HepG2 (cell line): ENCODE measurements around the gene RBBP9. TPM values are rescaled to one million over a fixed set of nuclear protein-coding genes. Genes with fewer than 3 reads are reported as not detected.

Experiments used
- BATF2 ChIP-seq: sonication (generic); formaldehyde crosslinking; IDR thresholded peaks from 2 replicates; pipeline ENCODE4 v1.8.0; 2022; ENCODE audit warnings: mild to moderate bottlenecking, missing genetic modification reagents, moderate library complexity
- CSRNP1 ChIP-seq: sonication (generic); formaldehyde crosslinking; IDR thresholded peaks from 2 replicates; pipeline ENCODE4 v1.8.1; 2023; ENCODE audit warnings: mild to moderate bottlenecking, missing genetic modification reagents
- DDIT3 ChIP-seq: sonication (generic); formaldehyde crosslinking; IDR thresholded peaks from 2 replicates; pipeline ENCODE4 v1.4.0; 2020; ENCODE audit warnings: mild to moderate bottlenecking, missing genetic modification reagents
- HOXA9 ChIP-seq: sonication (generic); formaldehyde crosslinking; IDR thresholded peaks from 2 replicates; pipeline ENCODE4 v1.8.1; 2022; ENCODE audit warnings: missing genetic modification reagents, mild to moderate bottlenecking, moderate library complexity, borderline replicate concordance
- IKZF1 ChIP-seq: fragments of 450-650 bp; IDR thresholded peaks from 2 replicates; pipeline ENCODE4 v1.7.1; 2016
- JUNB ChIP-seq: sonication (generic); formaldehyde crosslinking; IDR thresholded peaks from 2 replicates; pipeline ENCODE4 v1.8.0; 2022; ENCODE audit warnings: missing genetic modification reagents, mild to moderate bottlenecking, borderline replicate concordance
- NRL ChIP-seq: sonication (generic); formaldehyde crosslinking; IDR thresholded peaks from 2 replicates; pipeline ENCODE4 v1.5.0; 2020; ENCODE audit warnings: missing genetic modification reagents, mild to moderate bottlenecking, moderate library complexity, borderline replicate concordance
- PHF21A ChIP-seq: sonication (generic); formaldehyde crosslinking; IDR thresholded peaks from 2 replicates; pipeline ENCODE4 v1.5.0; 2020; ENCODE audit warnings: mild to moderate bottlenecking, missing genetic modification reagents
- RFX3 ChIP-seq: IDR thresholded peaks from 2 replicates; pipeline ENCODE4 v1.6.1; 2016; ENCODE audit warnings: missing biosample characterization, missing genetic modification reagents
- TCF12 ChIP-seq, 2 experiments: fragments of 450-650 bp in 1 of 2; sonication (generic) in 1 of 2; formaldehyde crosslinking in 1 of 2; IDR thresholded peaks; 2 replicates each; pipeline versions ENCODE4 v1.6.1 to v1.8.0; 2017 to 2022; ENCODE audit warnings: antibody characterized with exemption in 1 of 2, mild to moderate bottlenecking in 1 of 2, missing genetic modification reagents in 1 of 2, moderate library complexity in 1 of 2
- THRA ChIP-seq: sonication (generic); formaldehyde crosslinking; IDR thresholded peaks from 2 replicates; pipeline ENCODE4 v1.4.0; 2020; ENCODE audit warnings: missing genetic modification reagents, borderline replicate concordance
- ZBTB4 ChIP-seq: sonication (generic); formaldehyde crosslinking; IDR thresholded peaks from 2 replicates; pipeline ENCODE4 v1.4.0; 2020; ENCODE audit warnings: missing genetic modification reagents, mild to moderate bottlenecking, borderline replicate concordance
- ZIK1 ChIP-seq: sonication (generic); formaldehyde crosslinking; IDR thresholded peaks from 2 replicates; pipeline ENCODE4 v1.5.0; 2020; ENCODE audit warnings: mild to moderate bottlenecking, low read depth, missing genetic modification reagents, borderline replicate concordance
- ZNF10 ChIP-seq: sonication (generic); formaldehyde crosslinking; IDR thresholded peaks from 2 replicates; pipeline ENCODE4 v1.4.0; 2020; ENCODE audit warnings: mild to moderate bottlenecking, low read depth, missing genetic modification reagents, borderline replicate concordance
- ZNF143 ChIP-seq: sonication (generic); formaldehyde crosslinking; IDR thresholded peaks from 2 replicates; pipeline ENCODE4 v1.4.0; 2020; ENCODE audit warnings: missing genetic modification reagents
- ZNF280D ChIP-seq: sonication (generic); formaldehyde crosslinking; IDR thresholded peaks from 2 replicates; pipeline ENCODE4 v1.5.1; 2020; ENCODE audit warnings: mild to moderate bottlenecking, missing genetic modification reagents
- ZNF563 ChIP-seq: sonication (generic); formaldehyde crosslinking; IDR thresholded peaks from 2 replicates; pipeline ENCODE4 v1.8.0; 2022; ENCODE audit warnings: mild to moderate bottlenecking, moderate library complexity, missing genetic modification reagents
- polyA plus RNA-seq, 8 experiments: library from polyadenylated mRNA; depleted of rRNA in 3 of 8; stranded (reverse) in 7 of 8; unstranded in 1 of 8; fragments of >200 nt; fragmentation: Illumina TruSeq in 4 of 8; extraction: Trizol in 4 of 8; gene quantifications; 2 replicates each; pipeline versions ENCODE4 v1.2.1 to v1.2.3, GENCODE V29; 2011 to 2016; ENCODE audit warnings: low read depth in 4 of 8, missing spikeins in 1 of 8, mixed read lengths in 1 of 8; ENCODE audit not compliant: insufficient read depth in 1 of 8
- total RNA-seq, 5 experiments: library from RNA; depleted of rRNA; stranded (reverse); fragments of >200 nt; fragmentation: Illumina TruSeq; extraction: Trizol; gene quantifications; 2 replicates each; pipeline ENCODE4 v1.2.3, GENCODE V29; 2016; ENCODE audit warnings: low read depth in 1 of 5

The RBBP9 gene
- total and polyA plus RNA-seq, 2 of the 13 experiments (the other 11 are each of a cell fraction or from before 2014, with no cell fraction given), result 28.0 to 56.3 TPM

GRCh38 chr20:18466894-18467730 is 29.9 kb downstream of the RBBP9 start, which contains the start of the genes DZANK1 and POLR3F (continued):
- TF ChIP-seq JUNB (no peak), PHF21A (CRISPR knock-in tag) (peak; percentile 93), DDIT3 (CRISPR knock-in tag) (no peak), ZNF563 (peak; percentile 79), ZIK1 (CRISPR knock-in tag) (0 out of 2 replicates have a peak, but pooled peaks have one; percentile 19), ZNF143 (CRISPR knock-in tag) (peak; percentile 78), HOXA9 (CRISPR knock-in tag) (no peak), ZNF280D (CRISPR knock-in tag) (peak; percentile 80), ZBTB4 (no peak), NRL (peak; percentile 83; the same call in 1 of the 2 replicates), ZNF10 (CRISPR knock-in tag) (no peak), RFX3 (CRISPR knock-in tag) (peak; percentile 91), CSRNP1 (CRISPR knock-in tag) (peak; percentile 76; the same call in 1 of the 2 replicates), THRA (CRISPR knock-in tag) (peak; percentile 80), IKZF1 (no peak), BATF2 (no peak), TCF12 (IDR thresholded peaks at IDR 0.05) (no peak), TCF12 (CRISPR knock-in tag; IDR thresholded peaks at IDR 0.05) (no peak; the same call in none of the 2 replicates)
